HepG2 (cell line): ENCODE measurements around the gene DDC. TPM values are rescaled to one million over a fixed set of nuclear protein-coding genes. Genes with fewer than 3 reads are reported as not detected.

Experiments
- ATAC-seq: fragments of 200-7000 bp; cut with Tn5 transposase; 3 replicates; pipeline ENCODE4 v1.9.1; 2020; ENCODE audit warnings: mild to moderate bottlenecking, moderate library complexity
- BruUV-seq: library from RNA; stranded (reverse); fragments of 400-500 nt; replicated peaks from 2 replicates; lab custom pipeline; 2021; lab: Mats Ljungman, UMichigan
- CTCF ChIA-PET: fragments of 300-600 bp; formaldehyde crosslinking; extraction: SDS; loops from one replicate; lab custom pipeline; 2021; ENCODE audit warnings: low total read pairs, inconsistent platforms, low intra/inter-chr PET ratio; lab: Yijun Ruan, JAX
- POLR2A ChIA-PET: fragments of 350-600 bp; sonication (Branson Sonifier 250); formaldehyde crosslinking; loops from one replicate; lab custom pipeline; 2020; ENCODE audit warnings: antibody characterized with exemption, inconsistent platforms; lab: Yijun Ruan, JAX
- DNase-seq: peaks from one replicate; pipeline ENCODE4 v3.0.0-alpha.2; 2015; ENCODE audit warnings: low spot score
- FAIRE-seq: peaks from 3 replicates; lab custom pipeline; 2011; peaks lifted over from hg19 to GRCh38; lab: Jason Lieb, UNC
- H2AFZ ChIP-seq: one replicate; pipeline ENCODE4 v1.6.1; 2011; ENCODE audit warnings: low read length, inconsistent platforms
- H3K27ac ChIP-seq: fragments of 300-600 bp; 3 replicates; pipeline ENCODE4 v1.8.0; 2011; ENCODE audit warnings: mixed run types, mild to moderate bottlenecking, mixed read lengths, low read length, inconsistent platforms; ENCODE audit not compliant: insufficient read depth; ENCODE audit errors: extremely low read length
- H3K27me3 ChIP-seq, 2 experiments: fragments of 200-600 bp in 1 of 2; 2 replicates in 1 of 2; 3 replicates in 1 of 2; pipeline versions ENCODE4 v1.6.0 to v1.8.0; 2011; ENCODE audit warnings: low read length in 2 of 2, mild to moderate bottlenecking in 2 of 2, moderate library complexity in 2 of 2, inconsistent platforms in 1 of 2; ENCODE audit not compliant: insufficient read depth in 2 of 2, control insufficient read depth in 1 of 2
- H3K36me3 ChIP-seq, 2 experiments: fragments of 200-600 bp in 1 of 2; replicated peaks in 1 of 2; 2 replicates in 1 of 2; 3 replicates in 1 of 2; pipeline versions ENCODE4 v1.5.1 to v1.8.0; 2011; ENCODE audit warnings: low read length in 2 of 2, inconsistent platforms in 1 of 2; ENCODE audit not compliant: insufficient read depth in 2 of 2, control insufficient read depth in 1 of 2
- H3K4me1 ChIP-seq: 2 replicates; pipeline ENCODE4 v1.5.1; 2012; ENCODE audit warnings: low read length, inconsistent platforms; ENCODE audit not compliant: insufficient read depth
- H3K4me2 ChIP-seq: 2 replicates; pipeline ENCODE4 v1.6.0; 2011; ENCODE audit warnings: low read depth, low read length, inconsistent platforms
- H3K4me3 ChIP-seq, 3 experiments: fragments of 200-600 bp in 1 of 3; sonication (generic), shearing (Covaris generic) in 1 of 3; replicated peaks in 1 of 3; 2 replicates each; pipeline ENCODE4 v1.5.1; 2011 to 2016; ENCODE audit warnings: low read length in 3 of 3, inconsistent platforms in 2 of 3, low read depth in 2 of 3, mild to moderate bottlenecking in 2 of 3, control low read depth in 1 of 3, mixed read lengths in 1 of 3; ENCODE audit not compliant: insufficient read depth in 1 of 3
- H3K79me2 ChIP-seq: one replicate; pipeline ENCODE4 v1.6.1; 2011; ENCODE audit warnings: low read length, inconsistent platforms; ENCODE audit not compliant: insufficient read depth
- H3K9ac ChIP-seq: 2 replicates; pipeline ENCODE4 v1.6.0; 2011; ENCODE audit warnings: mild to moderate bottlenecking, low read depth, low read length, inconsistent platforms; ENCODE audit not compliant: insufficient read depth
- H3K9me3 ChIP-seq: 2 replicates; pipeline ENCODE4 v1.5.1; 2012; ENCODE audit warnings: mild to moderate bottlenecking, low read length
- H4K20me1 ChIP-seq: 2 replicates; pipeline ENCODE4 v1.6.0; 2011; ENCODE audit warnings: inconsistent platforms, mild to moderate bottlenecking, low read length, moderate library complexity; ENCODE audit not compliant: insufficient read depth
- CCAR2 ChIP-seq: fragments of 200-400 bp; formaldehyde crosslinking; optimal IDR thresholded peaks from 2 replicates; pipeline ENCODE3; 2018; ENCODE audit warnings: low read depth, mild to moderate bottlenecking, low read length, moderate library complexity
- CEBPB ChIP-seq: IDR thresholded peaks from 2 replicates; pipeline ENCODE4 v1.6.1; 2011; ENCODE audit warnings: low read depth, low read length, improper control_type of control experiment, borderline replicate concordance
- CTCF ChIP-seq: sonication (generic); formaldehyde crosslinking; IDR thresholded peaks from 2 replicates; pipeline ENCODE4 v1.5.0; 2020; ENCODE audit warnings: mild to moderate bottlenecking, missing genetic modification reagents, moderate library complexity
- KLF12 ChIP-seq: sonication (generic); formaldehyde crosslinking; IDR thresholded peaks from 2 replicates; pipeline ENCODE4 v1.4.0; 2020; ENCODE audit warnings: missing genetic modification reagents, borderline replicate concordance
- RORA ChIP-seq: sonication (generic); formaldehyde crosslinking; IDR thresholded peaks from 2 replicates; pipeline ENCODE4 v1.5.0; 2020; ENCODE audit warnings: mild to moderate bottlenecking, missing genetic modification reagents, moderate library complexity
- SALL1 ChIP-seq: sonication (generic); formaldehyde crosslinking; IDR thresholded peaks from 2 replicates; pipeline ENCODE4 v1.8.0; 2022; ENCODE audit warnings: mild to moderate bottlenecking, missing genetic modification reagents
- SIX1 ChIP-seq: sonication (generic); formaldehyde crosslinking; IDR thresholded peaks from 2 replicates; pipeline ENCODE4 v1.4.0; 2020; ENCODE audit warnings: missing genetic modification reagents, borderline replicate concordance
- TRIM22 ChIP-seq: fragments of 450-650 bp; IDR thresholded peaks from 2 replicates; pipeline ENCODE4 v1.6.1; 2017
- ZBTB38 ChIP-seq: sonication (generic); formaldehyde crosslinking; IDR thresholded peaks from 2 replicates; pipeline ENCODE4 v1.5.1; 2020; ENCODE audit warnings: mild to moderate bottlenecking, missing genetic modification reagents
- ZFP36L2 ChIP-seq: sonication (generic); formaldehyde crosslinking; IDR thresholded peaks from 2 replicates; pipeline ENCODE4 v1.4.0; 2020; ENCODE audit warnings: missing genetic modification reagents
- ZNF207 ChIP-seq: fragments of 450-650 bp; IDR thresholded peaks from 2 replicates; pipeline ENCODE4 v1.6.1; 2016; ENCODE audit warnings: antibody characterized with exemption, borderline replicate concordance
- ZNF510 ChIP-seq: sonication (generic); formaldehyde crosslinking; IDR thresholded peaks from 2 replicates; pipeline ENCODE4 v1.4.0; 2020; ENCODE audit warnings: low read depth, mild to moderate bottlenecking, missing genetic modification reagents
- ZNF552 ChIP-seq: sonication (generic); formaldehyde crosslinking; IDR thresholded peaks from 2 replicates; pipeline ENCODE4 v1.9.0; 2022; ENCODE audit warnings: missing genetic modification reagents, mild to moderate bottlenecking, borderline replicate concordance
- ZNF75D ChIP-seq: sonication (generic); formaldehyde crosslinking; IDR thresholded peaks from 2 replicates; pipeline ENCODE4 v1.8.1; 2023; ENCODE audit warnings: missing genetic modification reagents, mild to moderate bottlenecking, borderline replicate concordance
- ZNF773 ChIP-seq: sonication (generic); formaldehyde crosslinking; IDR thresholded peaks from 2 replicates; pipeline ENCODE4 v1.4.0; 2020; ENCODE audit warnings: missing genetic modification reagents, borderline replicate concordance
- ZSCAN29 ChIP-seq: sonication (generic); formaldehyde crosslinking; conservative IDR thresholded peaks from 2 replicates; pipeline ENCODE4 v1.4.0; 2020; ENCODE audit warnings: mild to moderate bottlenecking, missing genetic modification reagents
- ZSCAN30 ChIP-seq: sonication (generic); formaldehyde crosslinking; IDR thresholded peaks from 2 replicates; pipeline ENCODE4 v1.5.0; 2020; ENCODE audit warnings: mild to moderate bottlenecking, missing genetic modification reagents
- WGBS: methylation state at CpG from one replicate; pipeline ENCODE4 v1.1.6; 2017; ENCODE audit warnings: low lambda C conversion rate; 5-methylcytosine and 5-hydroxymethylcytosine counted together
- in situ Hi-C: cut with HindIII; loops from 2 replicates; pipeline ENCODE4 v1.10.0; 2017; ENCODE audit warnings: low pct_unique_long_range_greater_than_20kb; ENCODE audit not compliant: extremely low pct_ligation_motif_present
- intact Hi-C: fragments of 100-400 bp; cut with micrococcal nuclease; formaldehyde crosslinking; loops from one replicate; pipeline ENCODE4 v1.10.0; 2022; ENCODE audit not compliant: unreplicated experiment
- polyA plus RNA-seq, 8 experiments: library from polyadenylated mRNA; depleted of rRNA in 3 of 8; stranded (reverse) in 7 of 8; unstranded in 1 of 8; fragments of >200 nt; fragmentation: Illumina TruSeq in 4 of 8; extraction: Trizol in 4 of 8; gene quantifications; 2 replicates each; pipeline versions ENCODE4 v1.2.1 to v1.2.3, GENCODE V29; 2011 to 2016; ENCODE audit warnings: low read depth in 4 of 8, missing spikeins in 1 of 8, mixed read lengths in 1 of 8; ENCODE audit not compliant: insufficient read depth in 1 of 8
- total RNA-seq, 5 experiments: library from RNA; depleted of rRNA; stranded (reverse); fragments of >200 nt; fragmentation: Illumina TruSeq; extraction: Trizol; gene quantifications; 2 replicates each; pipeline ENCODE4 v1.2.3, GENCODE V29; 2016; ENCODE audit warnings: low read depth in 1 of 5

Gene DDC
- total and polyA plus RNA-seq, 2 of the 13 experiments (the other 11 are each of a cell fraction or from before 2014, with no cell fraction given): 11.7 to 93.3 TPM

- no peaks in the 10 kb centered on the region for H3K9me3 ChIP-seq
- POLR2A ChIA-PET: no interaction called here
- intact Hi-C loops (no loop called here), in situ Hi-C loops (no loop called here)
- H2AFZ ChIP-seq: no peak overlapping the region
- BruUV-seq: no TSS peak
- H3K79me2 ChIP-seq: no peaks in the 10 kb centered on the region
- ATAC-seq (no peak), DNase-seq (no peak), FAIRE-seq (no peak)
- H3K4me2 ChIP-seq: no peak overlapping the region
- H3K27ac ChIP-seq: no peak overlapping the region
- H3K4me1 ChIP-seq: peaks cover 22% of the 10 kb centered on the region
- peak; percentile 50 for TF ChIP-seq CEBPB
- no peak for TF ChIP-seq ZNF773 (CRISPR knock-in tag)
- WGBS: 54% methylated on average over 6 of the region's 6 CpGs
- H3K4me3 ChIP-seq: no peak overlapping the region
- CTCF ChIA-PET: no interaction called here
- H3K9ac ChIP-seq: no peak overlapping the region
- no peaks in the 10 kb centered on the region for H4K20me1 ChIP-seq
- peaks cover 1 to 5% of the 10 kb centered on the region in 2 experiments; a peak in 2 of 5 replicates for H3K27me3 ChIP-seq
- H3K36me3 ChIP-seq: no peaks in the 10 kb centered on the region
These were observed 142.3 kb downstream of the DDC start for GRCh38 chr7:50422858-50423257.

- no peaks in the 10 kb centered on the region for H3K79me2 ChIP-seq
- POLR2A ChIA-PET: no interaction called here
- intact Hi-C loops: no loop called here
- TF ChIP-seq CTCF (CRISPR knock-in tag) (no peak), ZNF207 (no peak), SIX1 (CRISPR knock-in tag) (no peak), TRIM22 (no peak), ZBTB38 (CRISPR knock-in tag) (no peak), RORA (no peak), ZNF510 (CRISPR knock-in tag) (no peak), ZNF552 (CRISPR knock-in tag) (no peak), CCAR2 (no peak), ZSCAN29 (CRISPR knock-in tag) (no peak), ZNF75D (CRISPR knock-in tag) (no peak), ZFP36L2 (no peak), ZSCAN30 (CRISPR knock-in tag) (no peak), SALL1 (no peak), KLF12 (CRISPR knock-in tag) (no peak)
These were observed 144.2 kb downstream of the DDC start for GRCh38 chr7:50421043-50421442.

More at GRCh38 chr7:50421043-50421442, 144.2 kb downstream of the DDC start:
- 0% methylated on average over 1 of the region's 3 CpGs for WGBS
- peaks cover 1 to 10% of the 10 kb centered on the region in 2 experiments; a peak in 2 of 5 replicates for H3K27me3 ChIP-seq
- no peaks in the 10 kb centered on the region for H3K36me3 ChIP-seq
- H3K9me3 ChIP-seq: no peaks in the 10 kb centered on the region
- FAIRE-seq (no peak), ATAC-seq (no peak), DNase-seq (no peak)
- no peak overlapping the region for H3K27ac ChIP-seq
- H3K4me1 ChIP-seq: 0 out of 2 replicates have a peak, but pooled peaks cover 9% of the 10 kb centered on the region
- H3K9ac ChIP-seq: no peak overlapping the region
- no TSS peak for BruUV-seq
- CTCF ChIA-PET: no interaction called here
- H3K4me3 ChIP-seq: no peak overlapping the region
- in situ Hi-C loops: no loop called here
- H4K20me1 ChIP-seq: no peaks in the 10 kb centered on the region
- no peak overlapping the region for H3K4me2 ChIP-seq
- no peak overlapping the region for H2AFZ ChIP-seq
